GM20431 (cell line): ENCODE measurements around the gene CKAP5.

Experiments
- in situ Hi-C: fragments of 300-500 bp; cut with MseI, MboI; formaldehyde crosslinking; loops from one replicate; pipeline ENCODE4 v1.15.0; 2020; ENCODE audit warnings: low sequenced_read_pairs; ENCODE audit not compliant: unreplicated experiment

Gene CKAP5

GRCh38 chr11:46856605-46857343 lies 10.7 kb upstream of the CKAP5 start:
- in situ Hi-C loops: no loop called here

- in situ Hi-C loops: no loop called here
These were observed 9.8 kb upstream of the CKAP5 start for GRCh38 chr11:46855863-46856262.

- in situ Hi-C loops: no loop called here
These were observed 9.1 kb upstream of the CKAP5 start for GRCh38 chr11:46855167-46855566.

- in situ Hi-C loops: no loop called here
These were observed 4.8 kb upstream of the CKAP5 start for GRCh38 chr11:46850829-46851380.

DNA sequence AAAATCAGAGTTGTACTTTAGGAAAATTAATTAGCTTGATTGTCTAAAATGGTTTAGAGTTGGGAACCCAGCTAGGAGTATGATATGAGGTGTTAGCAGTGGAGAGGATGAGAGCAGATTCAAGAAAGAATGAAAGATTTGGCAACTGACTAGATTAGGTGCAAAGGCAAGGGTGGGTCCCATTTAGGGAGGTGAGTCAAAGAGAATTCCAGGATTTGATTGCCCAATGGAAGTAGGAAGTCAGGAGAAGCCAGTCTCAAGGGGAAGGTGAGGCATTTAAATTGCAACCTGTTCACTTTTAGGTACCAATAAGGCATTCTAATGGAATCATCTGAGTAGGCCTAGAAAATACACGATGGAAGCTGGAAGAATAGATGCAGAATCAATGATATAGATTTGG lies 3.6 kb upstream of the CKAP5 start:
- in situ Hi-C loops: no loop called here

DNA sequence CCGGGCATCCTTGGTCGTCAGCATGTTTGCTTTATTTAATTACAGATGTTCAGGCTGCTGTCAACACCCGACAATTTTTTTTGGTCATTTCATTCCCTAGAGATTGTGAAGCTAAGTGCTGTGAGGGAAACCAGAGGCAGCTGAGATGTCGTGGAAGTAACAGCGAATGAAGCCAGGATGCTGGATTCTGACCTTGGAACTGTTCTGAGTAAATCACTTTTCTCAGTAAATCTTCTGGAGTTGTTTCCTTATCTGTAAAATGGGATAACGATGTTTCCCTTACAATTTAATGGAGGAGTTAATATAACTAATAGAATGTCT lies 390 bp upstream of the CKAP5 start:
- in situ Hi-C loops: no loop called here

DNA sequence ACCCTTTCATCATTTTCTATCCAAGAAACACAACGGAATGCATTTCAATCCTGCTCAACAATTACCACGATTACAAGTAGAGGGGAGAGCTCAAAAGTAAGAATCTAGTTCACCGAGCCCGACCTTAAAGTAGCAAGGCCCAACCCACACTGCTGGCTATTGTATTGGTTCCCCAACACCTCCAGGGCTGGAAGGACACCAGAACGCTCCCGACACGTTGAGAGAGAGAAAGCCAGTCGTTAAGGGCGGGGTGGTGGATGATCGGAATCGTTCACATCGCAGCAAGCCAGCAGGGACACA lies 690 bp downstream of the CKAP5 start:
- in situ Hi-C loops: no loop called here

- in situ Hi-C loops: no loop called here
These were observed 6.0 kb downstream of the CKAP5 start for GRCh38 chr11:46840116-46840515.

DNA sequence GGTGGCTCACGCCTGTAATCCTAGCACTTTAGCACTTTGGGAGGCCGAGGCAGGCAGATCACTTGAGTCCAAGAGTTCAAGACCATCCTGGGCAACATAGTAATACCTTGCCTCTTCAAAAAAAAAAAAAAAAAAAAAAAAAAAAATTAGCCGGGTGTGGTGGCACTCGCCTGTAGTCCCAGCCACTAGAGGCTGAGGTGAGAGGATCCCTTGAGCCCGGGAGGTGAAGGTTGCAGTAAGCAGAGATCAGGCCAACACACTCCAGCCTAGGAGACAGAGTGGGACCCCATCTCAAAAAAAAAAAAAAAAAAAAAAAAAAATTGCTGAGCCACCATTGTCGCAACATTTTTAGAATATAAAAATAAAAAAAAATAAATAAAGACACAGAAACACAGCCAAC lies 7.6 kb downstream of the CKAP5 start:
- in situ Hi-C loops: no loop called here

GRCh38 chr11:46837860-46838259 lies 8.2 kb downstream of the CKAP5 start:
- in situ Hi-C loops: no loop called here

DNA sequence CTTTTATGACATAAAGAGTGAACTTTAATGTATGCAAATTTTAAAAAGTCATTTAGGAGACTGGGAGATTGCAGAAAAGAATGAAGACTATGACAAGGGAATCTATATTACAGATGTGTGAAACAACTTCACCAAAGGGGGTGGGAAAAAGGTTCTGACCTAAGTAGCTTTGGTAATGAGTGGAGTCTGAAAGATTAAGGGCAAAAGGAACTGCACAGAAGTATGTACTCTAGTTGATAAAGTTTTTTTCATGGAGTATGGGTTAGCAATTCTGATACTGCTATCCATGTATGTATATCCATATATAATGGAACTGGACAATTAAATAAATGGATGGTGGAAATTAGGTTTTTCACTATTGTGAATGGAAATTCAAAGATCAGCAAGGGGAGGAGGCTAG lies 9.2 kb downstream of the CKAP5 start:
- in situ Hi-C loops: no loop called here

GRCh38 chr11:46836431-46836830 lies 9.6 kb downstream of the CKAP5 start:
- in situ Hi-C loops: no loop called here

GRCh38 chr11:46835897-46836296 lies 10.2 kb downstream of the CKAP5 start:
- in situ Hi-C loops: no loop called here

- in situ Hi-C loops: no loop called here
These were observed 11.3 kb downstream of the CKAP5 start for GRCh38 chr11:46834821-46835220.

DNA sequence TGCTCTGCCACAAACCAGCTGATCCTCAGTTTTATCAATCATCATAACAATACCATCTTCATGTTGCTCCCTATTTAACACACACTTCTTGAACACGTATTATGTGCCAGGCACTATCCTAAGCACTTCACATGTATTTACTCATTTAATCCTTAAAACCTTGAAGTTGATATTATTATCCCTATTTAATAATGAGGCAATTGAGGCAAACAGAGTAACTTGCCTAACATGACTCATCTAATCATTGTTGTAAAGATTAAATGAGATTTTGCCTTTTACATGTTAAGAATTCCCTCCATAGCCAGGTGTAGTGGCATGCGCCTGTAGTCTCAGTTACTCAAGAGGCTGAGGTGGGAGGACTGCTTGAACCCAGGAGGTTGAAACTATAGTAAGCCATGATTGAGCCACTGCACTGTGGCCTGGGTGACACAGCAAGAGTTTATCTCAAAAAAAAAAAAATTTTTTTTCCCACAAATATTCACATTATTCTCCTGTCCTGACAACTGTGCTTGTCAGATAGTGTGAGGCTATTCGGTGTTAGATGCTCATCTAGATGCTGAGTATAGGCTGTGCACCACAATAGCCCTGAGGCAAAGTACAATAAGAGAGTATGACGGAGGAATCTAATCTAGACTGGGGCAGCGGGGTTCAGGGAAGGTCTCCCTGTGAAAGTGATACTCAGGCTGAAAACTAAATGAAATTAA lies 13.4 kb downstream of the CKAP5 start:
- in situ Hi-C loops: no loop called here

GRCh38 chr11:46827995-46828394 lies 18.1 kb downstream of the CKAP5 start:
- in situ Hi-C loops: no loop called here

DNA sequence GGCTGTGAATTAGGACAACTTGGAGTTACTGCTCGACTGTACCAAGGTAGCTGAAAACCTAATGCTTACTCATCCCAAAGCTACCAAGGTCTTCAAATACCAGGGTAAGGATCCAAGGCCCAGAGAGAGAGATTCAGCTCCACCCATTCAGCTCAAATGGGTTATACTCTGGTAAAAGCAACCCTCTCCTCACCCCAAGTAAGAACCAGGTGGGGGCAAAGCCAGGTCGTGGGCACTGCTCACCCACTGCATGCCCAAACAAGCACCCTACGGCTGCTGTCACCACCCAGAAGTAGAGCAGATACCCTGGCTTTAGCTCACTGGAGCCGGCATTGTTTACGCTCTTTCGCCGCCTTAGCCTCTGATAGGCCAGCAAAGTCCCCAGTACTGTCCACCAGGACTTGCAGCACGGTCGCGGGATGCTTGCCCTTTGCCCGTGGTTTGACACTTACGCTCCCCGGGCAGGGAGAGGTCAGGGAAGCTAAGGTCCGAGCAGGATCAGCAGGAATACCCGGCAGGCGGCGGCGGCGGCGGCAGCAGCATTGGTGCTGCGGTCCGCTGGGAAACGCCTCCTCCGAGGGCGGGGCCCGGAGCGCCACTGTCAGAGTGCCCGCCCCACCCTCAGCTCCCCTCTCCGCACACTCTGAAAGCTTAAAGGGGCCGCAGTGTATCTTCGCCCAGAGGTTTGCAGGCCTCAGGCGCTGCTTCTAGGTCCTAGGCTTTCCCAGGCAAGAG lies 19.6 kb downstream of the CKAP5 start:
- in situ Hi-C loops: no loop called here

DNA sequence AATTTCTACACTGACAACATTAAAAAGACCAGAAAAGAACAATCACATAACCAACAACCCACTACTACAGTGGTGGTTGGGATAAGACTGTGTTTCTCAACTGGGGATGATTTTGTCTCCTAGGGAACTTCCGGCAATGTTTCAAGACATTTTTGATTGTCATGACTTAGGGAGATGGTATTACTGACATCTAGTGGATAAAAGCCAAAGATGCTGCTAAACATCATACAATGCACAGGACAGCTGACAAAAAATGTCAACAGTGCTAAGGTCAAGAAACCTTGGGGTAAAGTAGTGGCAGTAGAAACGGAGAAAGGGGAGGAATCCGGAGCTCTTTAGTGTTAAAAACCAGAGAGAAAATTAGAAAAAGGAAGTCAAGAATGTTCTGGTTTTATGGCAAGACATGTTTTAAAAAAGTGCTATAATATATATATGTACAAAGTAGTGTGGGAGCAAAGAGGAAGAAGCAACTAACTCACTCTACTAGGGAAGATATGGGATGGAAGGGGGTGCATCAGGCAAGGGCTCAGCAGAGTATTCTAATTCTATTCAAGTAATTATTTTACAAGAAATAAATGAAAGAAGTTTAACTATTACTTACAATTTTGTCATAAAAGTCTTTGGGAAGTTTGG lies 37.2 kb downstream of the CKAP5 start:
- in situ Hi-C loops: no loop called here

DNA sequence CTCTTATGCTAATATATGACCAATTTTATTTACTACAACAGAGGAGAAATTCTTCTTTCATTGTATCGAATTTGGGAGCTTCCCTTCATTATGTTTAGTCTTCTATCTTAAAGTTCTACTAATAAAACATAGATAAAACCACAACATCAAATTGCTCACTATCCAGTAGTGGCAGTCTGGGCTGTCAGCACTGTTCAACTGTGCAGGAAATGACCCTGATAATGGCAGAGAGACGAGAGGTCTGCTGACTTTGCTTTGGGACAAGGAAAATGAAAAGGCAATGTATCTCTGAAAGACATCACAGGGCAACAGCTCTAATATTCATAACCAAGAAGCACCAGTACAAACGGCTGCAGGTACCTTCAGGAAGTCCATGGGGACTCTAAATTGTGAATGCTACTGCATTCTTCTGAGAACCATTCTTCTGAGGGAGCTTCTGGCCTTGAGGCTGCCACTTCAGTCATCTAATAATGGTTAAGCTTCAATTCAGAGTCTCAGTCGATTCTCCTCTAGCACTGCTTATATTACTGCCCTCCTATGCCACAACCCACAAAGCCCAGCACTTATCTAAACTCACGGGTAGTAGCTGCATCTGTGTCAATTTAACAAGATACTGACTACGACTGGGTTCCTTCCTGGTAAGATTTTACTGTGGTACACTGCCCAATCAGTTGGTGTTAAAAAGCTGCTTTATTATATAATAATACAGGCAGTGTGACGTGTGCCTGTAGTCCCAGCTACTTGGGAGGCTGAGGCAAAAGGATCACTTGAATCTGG lies 44.2 kb downstream of the CKAP5 start:
- in situ Hi-C loops: no loop called here

DNA sequence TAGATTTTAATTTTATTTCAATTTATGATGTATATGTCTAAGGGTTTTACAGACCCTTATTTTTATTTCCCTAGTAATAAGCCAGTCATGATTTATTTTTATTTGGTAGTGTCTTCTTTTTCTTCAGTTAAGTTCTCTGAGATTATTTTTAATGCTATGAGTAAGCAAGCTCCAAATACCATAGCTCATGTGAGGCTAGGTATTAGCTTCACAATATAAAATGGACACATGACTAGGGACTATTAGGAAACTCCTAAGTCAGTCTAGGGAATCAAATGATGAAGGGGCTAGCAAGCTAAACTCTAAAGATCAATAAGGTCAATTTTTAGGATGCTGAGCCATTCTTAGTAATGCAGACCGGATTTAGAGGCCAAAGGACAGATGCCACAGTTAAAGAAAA lies 45.9 kb downstream of the CKAP5 start:
- in situ Hi-C loops: no loop called here
